ENCODE results near the gene CDKN2D. TPM values are rescaled to one million over a fixed set of nuclear protein-coding genes. Genes with fewer than 3 reads are reported as not detected.

Gene CDKN2D
- total and polyA plus RNA-seq, 2 of the 13 experiments (the other 11 are each of a cell fraction or from before 2014, with no cell fraction given), result 5.4 to 8.6 TPM

DNA sequence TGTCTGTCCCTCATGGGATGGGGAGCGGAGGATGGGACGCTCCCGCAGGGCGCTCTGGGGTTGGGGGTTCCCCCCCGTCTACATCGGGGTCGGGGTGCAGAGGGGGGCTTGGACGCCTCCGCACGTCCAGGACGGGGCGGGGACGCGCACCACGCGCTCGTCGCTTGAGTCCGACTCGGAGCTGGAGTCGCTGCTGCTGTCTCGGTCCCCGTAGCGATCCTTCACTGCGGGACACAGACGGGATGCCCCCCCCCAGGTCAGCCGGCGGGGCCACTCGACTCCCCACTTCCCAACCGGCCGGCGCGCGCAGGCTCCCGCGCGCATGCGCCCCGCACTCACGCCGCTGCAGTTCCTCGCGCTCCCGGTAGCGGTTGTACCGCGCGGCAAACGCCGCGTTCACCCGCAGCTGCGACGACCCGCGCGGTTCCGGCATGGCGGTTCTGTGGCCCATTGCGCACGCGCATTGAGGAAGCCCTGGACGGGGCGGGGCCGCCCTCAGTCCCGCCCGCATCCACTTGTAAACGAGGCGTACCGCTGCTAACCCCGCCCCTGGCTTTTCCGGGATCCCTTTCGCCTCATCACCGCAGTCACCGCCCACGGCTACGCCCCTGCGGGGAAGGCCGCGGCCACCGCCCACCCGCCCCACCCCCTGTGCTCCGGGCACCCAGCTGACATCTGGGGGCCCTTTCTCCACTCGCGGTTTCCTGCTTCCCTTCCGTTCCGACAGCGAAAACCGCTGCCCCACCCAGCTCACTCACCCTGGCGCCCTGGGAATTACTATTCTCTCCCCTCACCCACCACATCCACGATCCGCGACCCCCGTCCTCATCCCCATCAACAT lies 3.0 kb downstream of the CDKN2D start, which contains the start of gene KRI1 (continued):
- TF ChIP-seq ZSCAN21 (CRISPR knock-in tag; IDR thresholded peaks at IDR 0.05; ENCODE audit: borderline replicate concordance) (peak; percentile 82; the same call in 1 of the 2 replicates), ZNF431 (CRISPR knock-in tag; IDR thresholded peaks at IDR 0.05; ENCODE audit: borderline replicate concordance, low read depth) (0 out of 2 replicates have a peak, but pooled peaks have one; percentile 61), ETS1 (CRISPR knock-in tag; IDR thresholded peaks at IDR 0.05) (0 out of 2 replicates have a peak, but pooled peaks have one; percentile 89), KMT2B (CRISPR knock-in tag; IDR thresholded peaks at IDR 0.05) (peak; percentile 80; the same call in 1 of the 2 replicates), NBN (conservative IDR thresholded peaks at IDR 0.05) (no peak), ZNF30 (CRISPR knock-in tag; IDR thresholded peaks at IDR 0.05) (peak; percentile 86; the same call in 1 of the 2 replicates), CHD4 (IDR thresholded peaks at IDR 0.05; ENCODE audit: borderline replicate concordance, low read length) (no peak), ZFYVE20 (CRISPR knock-in tag; IDR thresholded peaks at IDR 0.05; ENCODE audit: borderline replicate concordance, low read depth) (peak; percentile 90; the same call in 1 of the 2 replicates), MTF1 (CRISPR knock-in tag; IDR thresholded peaks at IDR 0.05) (no peak; the same call in 1 of the 2 replicates), SP1 (IDR thresholded peaks at IDR 0.05) (no peak), SP1 (CRISPR knock-in tag; IDR thresholded peaks at IDR 0.05) (peak; percentile 93), DNMT1 (CRISPR knock-in tag; IDR thresholded peaks at IDR 0.05) (peak; percentile 90; the same call in 1 of the 2 replicates), ZUFSP (CRISPR knock-in tag; IDR thresholded peaks at IDR 0.05; ENCODE audit: borderline replicate concordance) (no peak), MZF1 (CRISPR knock-in tag; IDR thresholded peaks at IDR 0.05; ENCODE audit: borderline replicate concordance) (no peak), IKZF1 (IDR thresholded peaks at IDR 0.05) (no peak), FOXC1 (CRISPR knock-in tag; IDR thresholded peaks at IDR 0.05; ENCODE audit: borderline replicate concordance) (peak; percentile 96), MBNL3 (CRISPR knock-in tag; conservative IDR thresholded peaks at IDR 0.05) (no peak), ZNF747 (CRISPR knock-in tag; IDR thresholded peaks at IDR 0.05; ENCODE audit: borderline replicate concordance) (peak; percentile 62; the same call in 1 of the 2 replicates)
- TF ChIP-seq, protein P1, sequence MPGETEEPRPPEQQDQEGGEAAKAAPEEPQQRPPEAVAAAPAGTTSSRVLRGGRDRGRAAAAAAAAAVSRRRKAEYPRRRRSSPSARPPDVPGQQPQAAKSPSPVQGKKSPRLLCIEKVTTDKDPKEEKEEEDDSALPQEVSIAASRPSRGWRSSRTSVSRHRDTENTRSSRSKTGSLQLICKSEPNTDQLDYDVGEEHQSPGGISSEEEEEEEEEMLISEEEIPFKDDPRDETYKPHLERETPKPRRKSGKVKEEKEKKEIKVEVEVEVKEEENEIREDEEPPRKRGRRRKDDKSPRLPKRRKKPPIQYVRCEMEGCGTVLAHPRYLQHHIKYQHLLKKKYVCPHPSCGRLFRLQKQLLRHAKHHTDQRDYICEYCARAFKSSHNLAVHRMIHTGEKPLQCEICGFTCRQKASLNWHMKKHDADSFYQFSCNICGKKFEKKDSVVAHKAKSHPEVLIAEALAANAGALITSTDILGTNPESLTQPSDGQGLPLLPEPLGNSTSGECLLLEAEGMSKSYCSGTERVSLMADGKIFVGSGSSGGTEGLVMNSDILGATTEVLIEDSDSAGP (CRISPR knock-in tag; IDR thresholded peaks at IDR 0.05; ENCODE audit: borderline replicate concordance), result peak; percentile 88
- TF ChIP-seq, protein P2, sequence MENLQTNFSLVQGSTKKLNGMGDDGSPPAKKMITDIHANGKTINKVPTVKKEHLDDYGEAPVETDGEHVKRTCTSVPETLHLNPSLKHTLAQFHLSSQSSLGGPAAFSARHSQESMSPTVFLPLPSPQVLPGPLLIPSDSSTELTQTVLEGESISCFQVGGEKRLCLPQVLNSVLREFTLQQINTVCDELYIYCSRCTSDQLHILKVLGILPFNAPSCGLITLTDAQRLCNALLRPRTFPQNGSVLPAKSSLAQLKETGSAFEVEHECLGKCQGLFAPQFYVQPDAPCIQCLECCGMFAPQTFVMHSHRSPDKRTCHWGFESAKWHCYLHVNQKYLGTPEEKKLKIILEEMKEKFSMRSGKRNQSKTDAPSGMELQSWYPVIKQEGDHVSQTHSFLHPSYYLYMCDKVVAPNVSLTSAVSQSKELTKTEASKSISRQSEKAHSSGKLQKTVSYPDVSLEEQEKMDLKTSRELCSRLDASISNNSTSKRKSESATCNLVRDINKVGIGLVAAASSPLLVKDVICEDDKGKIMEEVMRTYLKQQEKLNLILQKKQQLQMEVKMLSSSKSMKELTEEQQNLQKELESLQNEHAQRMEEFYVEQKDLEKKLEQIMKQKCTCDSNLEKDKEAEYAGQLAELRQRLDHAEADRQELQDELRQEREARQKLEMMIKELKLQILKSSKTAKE (CRISPR knock-in tag; IDR thresholded peaks at IDR 0.05; ENCODE audit: borderline replicate concordance), result peak; percentile 49; the same call in 1 of the 2 replicates

Measured in HepG2 (cell line).